ENCODE results near the gene AWAT2.

- peak; percentile 43 to 67 (median 56) for TF ChIP-seq CTCF (IDR thresholded peaks at IDR 0.05)
- TF ChIP-seq POLR2A (IDR thresholded peaks at IDR 0.05), result no peak
These were observed 19.4 kb downstream of the AWAT2 start for GRCh38 chrX:70030301-70030767.
